ENCODE results near the gene GEMIN4.
A peak's percentile ranks its signal among the peaks of the same experiment; 100 is the strongest.
"Not testable (repeated sequence)": the region's sequence is repeated elsewhere in the genome, so short reads cannot be mapped to it uniquely, and the experiment has no call there.

GEMIN4 gene

DNA sequence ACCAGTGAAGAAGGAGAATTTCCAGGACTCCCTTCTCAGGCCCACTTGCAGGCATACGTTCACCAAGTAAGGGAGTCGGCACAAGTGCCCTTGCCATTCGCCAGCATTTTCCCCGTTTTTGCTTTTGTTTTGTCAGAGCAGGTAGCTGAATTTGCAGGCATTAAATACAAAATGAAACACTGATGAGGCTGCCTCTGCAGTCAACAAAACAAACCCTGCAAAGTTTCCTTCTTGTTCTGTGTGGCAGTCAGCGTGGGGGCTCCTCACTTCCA lies 22.2 kb upstream of the GEMIN4 start:
- no peak for DNase-seq

DNA sequence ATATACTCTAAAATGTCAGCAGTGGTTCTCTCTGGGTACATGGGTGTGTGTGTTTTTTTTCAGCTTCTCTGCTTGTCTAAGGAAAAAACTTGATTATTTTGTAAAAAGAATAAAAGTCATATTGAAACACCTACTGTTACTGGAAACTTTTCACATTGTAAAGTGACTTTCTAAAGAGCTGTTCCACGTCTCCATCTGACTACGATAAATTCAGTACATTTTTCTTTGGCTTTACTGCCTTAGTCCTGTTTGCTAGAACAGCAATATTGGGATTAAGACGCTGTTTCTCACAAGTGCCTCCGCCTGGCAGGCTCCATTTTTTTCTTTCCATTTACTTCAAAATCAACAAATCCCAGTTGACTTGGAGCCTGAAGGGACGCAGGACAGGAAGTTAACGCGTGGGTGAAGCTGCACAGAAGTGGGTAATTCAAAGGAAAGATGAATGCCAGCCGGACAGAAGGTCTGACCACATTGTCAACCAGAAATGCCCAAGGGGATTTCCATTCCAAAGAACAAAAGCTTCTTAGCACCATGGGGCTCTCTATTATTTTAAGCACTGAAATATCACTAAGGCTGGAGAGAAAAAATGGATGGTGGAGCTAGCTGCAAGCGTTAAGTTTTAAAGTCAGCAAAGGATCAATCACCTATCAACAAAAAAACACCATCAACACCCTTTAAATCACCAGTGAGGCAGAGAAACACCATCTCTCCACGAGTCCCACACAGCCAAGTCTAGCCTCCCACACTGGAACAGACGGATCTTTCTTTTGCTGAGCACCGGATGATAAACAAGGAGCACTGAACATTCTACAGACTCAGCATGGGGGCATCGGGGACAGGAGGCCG lies 21.6 kb upstream of the GEMIN4 start:
- DNase-seq, result no peak

DNA sequence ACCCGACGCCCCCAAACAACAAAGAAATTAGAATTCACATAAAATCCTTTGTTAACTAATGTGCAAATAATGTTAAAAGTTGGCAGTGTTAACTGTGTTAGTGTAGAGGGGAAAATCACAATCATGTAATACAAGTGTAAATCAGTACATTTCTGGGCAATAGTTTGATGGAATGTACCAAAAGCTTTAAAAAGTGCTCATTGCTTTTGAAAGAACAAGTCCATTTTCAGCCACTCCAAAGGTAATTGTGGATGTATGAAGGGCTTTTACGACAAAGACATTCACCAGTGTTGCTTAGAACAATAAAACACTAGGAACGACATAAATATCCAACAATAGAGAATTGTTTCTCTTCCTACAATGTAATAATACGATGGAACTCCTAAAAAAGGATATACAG lies 21.0 kb upstream of the GEMIN4 start:
- no peak for DNase-seq

DNA sequence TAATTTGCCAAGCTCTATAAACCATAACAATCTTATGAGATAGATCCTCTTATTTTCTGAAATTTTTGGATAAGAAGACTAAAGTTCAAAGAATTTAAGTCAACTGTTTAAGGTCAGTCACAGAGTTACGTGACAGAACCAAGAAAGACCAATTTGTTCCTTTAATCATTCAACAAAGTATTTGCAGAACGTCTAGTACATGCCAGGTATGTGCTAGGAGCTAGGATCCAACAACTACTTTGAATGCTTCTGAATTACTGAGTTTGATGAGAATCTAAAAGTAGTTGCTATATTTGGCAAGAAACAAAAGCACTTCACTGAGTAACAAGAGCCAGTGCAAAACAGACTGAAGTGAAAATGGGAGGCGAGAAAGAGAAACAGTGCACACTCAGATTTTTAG lies 15.0 kb upstream of the GEMIN4 start:
- no peak for DNase-seq

DNA sequence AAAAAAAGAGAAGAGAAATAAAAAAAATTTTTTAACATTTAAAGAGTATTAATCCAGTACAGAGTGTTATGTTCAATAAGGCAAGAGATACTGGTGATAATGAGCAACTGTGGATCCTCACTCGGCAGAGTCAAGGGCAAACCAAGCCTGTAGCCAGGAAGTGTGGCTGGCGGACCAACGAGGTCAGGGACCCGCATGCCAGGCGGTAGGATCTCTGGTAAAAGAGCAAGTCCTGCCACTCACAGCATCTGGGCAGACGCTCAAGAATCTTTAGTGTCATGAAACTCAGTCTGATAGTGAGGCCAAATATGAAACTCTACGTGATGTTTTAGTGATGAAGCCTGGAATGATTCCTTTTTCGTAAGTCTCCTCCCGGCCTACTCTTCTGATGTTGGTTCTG lies 8.3 kb upstream of the GEMIN4 start:
- no peak for DNase-seq

DNA sequence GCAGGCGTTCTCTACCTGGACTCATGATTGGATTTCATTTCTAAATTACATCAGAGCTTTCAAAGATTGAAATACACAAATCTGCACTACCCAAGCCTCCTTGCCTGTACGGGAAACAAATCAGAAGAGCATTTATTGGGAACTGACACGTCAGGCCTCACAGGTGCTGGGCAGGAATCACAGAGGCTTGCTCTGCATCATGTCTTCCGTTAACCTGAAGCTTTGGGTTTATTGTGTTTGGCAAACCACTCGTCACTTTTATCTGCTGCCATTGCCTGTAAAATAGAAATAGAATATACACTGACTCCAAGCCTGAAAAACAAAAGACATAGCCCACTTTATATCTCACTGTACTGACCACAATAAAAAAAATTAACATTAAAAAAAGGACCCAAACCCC lies 7.9 kb upstream of the GEMIN4 start:
- no peak for DNase-seq

DNA sequence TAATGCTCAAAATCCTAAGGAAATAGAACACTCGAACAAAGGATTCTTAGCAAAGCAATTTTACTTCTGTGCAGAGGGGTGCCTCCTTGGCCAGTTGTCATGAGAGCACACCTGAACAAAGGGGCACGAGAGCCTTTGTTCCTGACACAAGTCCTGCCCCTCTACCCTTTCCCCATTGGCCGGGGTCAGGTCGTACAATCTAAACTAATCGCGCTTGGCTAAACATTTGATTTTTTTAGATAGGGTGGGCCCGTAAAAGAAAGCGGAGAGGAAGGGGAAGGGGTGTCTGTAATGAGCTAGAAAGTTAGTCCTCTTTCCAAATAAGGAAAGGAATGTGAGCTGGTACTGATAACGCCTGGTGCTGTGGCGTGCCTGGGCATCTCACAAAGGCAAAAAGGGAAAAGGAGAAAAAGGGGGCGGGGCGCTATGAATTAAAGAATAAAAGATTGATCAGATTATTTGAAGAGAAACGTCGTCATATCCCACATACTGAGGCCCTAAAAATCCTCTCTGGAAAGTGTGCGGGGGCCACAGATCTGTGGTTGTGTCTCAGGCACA lies 4.0 kb upstream of the GEMIN4 start:
- DNase-seq, result not testable (repeated sequence)

DNA sequence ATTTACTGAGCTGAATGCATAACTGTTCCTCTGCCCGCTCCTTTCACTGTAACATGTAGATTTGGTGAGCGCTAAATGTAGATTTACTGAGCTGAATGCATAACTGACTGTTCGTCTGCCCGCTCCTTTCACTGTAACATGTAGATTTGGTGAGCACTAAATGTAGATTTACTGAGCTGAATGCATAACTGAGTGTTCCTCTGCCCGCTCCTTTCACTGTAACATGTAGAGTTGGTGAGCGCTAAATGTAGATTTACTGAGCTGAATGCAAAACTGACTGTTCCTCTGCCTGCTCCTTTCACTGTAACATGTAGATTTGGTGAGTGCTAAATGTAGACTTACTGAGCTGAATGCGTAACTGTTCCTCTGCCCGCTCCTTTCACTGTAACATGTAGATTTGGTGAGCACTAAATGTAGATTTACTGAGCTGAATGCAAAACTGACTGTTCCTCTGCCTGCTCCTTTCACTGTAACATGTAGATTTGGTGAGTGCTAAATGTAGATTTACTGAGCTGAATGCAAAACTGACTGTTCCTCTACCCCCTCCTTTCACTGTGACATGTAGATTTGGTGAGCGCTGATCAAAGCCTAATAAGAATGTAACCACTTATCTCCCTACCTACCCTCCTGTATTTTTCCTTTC lies 3.4 kb upstream of the GEMIN4 start:
- not testable (repeated sequence) for DNase-seq

DNA sequence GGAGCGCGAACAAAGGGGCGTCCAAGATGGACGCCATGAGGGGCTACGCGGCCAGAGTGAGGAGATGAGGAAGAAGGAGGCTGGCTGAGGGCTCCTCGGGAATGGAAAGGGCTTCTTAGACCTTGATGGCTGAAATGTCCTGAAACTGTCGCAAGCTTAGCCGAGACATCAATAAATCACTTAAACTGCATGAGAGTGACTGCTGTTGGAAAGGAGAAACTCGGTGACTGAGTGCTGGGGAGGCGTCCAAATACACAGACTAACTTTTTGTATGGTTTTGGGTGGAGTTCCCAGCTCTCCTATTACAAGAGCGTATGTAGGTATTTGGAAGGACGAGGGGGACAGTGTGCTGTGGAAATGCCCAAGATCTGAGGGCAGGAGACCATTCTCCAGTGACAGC lies 1.4 kb upstream of the GEMIN4 start:
- no peak for DNase-seq

DNA sequence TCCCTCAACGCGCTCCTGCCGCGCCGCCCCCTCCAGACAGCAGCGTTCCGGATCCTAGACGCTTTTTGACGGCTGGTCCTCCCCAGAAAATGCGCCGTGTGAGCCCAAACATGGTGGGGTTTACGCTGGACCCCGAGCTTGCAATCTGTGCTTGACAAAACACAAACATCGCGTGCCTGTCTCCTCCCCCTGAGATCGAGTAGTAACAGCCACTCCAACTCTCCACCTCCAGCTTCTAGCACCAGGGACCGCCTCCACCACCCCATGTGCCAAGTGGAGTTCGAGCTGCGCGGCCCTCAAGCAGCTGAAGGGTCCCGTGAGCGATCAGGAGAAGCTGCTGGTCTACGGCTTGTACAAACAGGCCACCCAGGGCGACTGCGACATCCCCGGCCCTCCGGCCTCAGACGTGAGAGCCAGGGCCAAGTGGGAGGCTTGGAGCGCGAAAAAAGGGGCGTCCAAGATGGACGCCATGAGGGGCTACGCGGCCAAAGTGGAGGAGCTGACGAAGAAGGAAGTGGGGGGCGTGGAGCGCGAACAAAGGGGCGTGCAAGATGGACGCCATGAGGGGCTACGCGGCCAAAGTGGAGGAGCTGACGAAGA lies 656 bp upstream of the GEMIN4 start:
- DNase-seq, result no peak

DNA sequence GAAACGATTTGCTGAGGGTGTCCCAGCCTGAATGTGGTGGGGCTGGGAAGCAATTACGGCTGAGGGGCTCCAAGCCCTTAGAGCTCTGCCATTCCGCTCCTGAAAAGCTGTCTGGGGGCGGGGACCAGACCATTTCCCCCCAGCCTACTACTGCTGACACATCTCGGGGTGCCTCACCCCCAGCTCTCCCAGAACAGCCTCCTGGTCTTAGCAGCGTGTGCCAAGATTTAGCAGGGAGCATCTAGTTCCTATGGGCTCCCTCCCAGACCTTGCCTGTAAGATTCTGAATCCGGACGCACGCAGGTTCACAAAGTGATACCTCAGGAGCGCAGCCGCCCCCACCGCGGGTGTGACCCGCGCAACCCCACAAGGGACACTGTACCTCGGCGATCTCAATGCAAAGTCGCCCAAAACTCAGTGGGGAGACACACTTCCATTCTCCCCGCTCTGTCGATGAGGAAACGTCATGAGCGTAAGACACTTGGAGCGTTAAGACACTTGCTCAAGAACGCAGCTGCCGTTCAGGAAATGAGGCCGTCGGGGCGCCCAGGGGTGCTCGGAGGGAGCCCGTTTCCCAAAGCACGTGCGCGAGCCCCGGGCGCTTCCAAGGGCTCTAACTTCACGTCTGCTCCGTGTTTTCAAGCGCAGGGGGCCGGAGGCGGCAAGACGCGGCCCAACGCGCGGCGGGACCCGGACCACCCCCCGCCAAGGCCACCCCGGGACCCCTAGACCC lies 629 bp downstream of the GEMIN4 start:
- DNase-seq, result peak; percentile 54

DNA sequence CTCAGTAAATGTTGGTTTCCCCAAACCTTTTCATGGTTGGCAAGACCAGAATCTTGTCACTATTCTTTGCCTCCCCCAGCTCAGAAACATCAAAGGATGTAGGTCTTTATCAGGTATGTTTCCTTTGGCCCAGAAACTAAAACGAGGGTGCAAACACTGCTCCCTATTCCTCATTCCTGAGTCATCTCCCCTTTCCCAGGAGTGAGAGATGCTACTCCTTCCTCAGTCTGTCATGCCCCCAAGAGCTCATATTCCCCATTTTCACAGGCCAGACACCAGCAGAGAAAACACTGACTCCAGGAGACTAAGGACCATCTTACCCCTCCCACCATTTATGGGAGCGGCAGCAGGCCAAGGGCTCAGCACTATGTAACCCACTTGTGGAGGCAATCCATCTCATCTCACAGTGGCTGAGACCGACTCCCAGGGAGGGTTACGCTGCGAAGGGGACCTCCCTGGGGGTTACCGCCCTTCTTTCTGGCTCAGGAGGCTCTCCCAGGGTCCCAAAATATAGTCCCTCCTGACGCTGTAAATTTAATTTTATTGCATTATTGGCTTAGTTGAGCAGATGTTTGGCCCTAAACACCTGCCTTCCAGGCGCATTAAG lies 1.5 kb downstream of the GEMIN4 start:
- no peak for DNase-seq

DNA sequence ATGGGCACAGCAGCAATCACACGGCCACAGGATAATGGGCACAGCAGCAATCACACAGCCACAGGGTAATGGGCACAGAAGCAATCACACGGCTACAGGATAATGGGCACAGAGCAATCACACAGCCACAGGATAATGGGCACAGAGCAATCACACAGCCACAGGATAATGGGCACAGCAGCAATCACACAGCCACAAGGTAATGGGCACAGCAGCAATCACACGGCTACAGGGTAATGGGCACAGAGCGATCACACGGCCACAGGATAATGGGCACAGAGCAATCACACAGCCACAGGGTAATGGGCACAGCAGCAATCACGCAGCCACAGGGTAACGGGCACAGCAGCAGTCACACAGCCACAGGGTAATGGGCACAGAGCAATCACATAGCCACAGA lies 2.7 kb downstream of the GEMIN4 start:
- not testable (repeated sequence) for DNase-seq

DNA sequence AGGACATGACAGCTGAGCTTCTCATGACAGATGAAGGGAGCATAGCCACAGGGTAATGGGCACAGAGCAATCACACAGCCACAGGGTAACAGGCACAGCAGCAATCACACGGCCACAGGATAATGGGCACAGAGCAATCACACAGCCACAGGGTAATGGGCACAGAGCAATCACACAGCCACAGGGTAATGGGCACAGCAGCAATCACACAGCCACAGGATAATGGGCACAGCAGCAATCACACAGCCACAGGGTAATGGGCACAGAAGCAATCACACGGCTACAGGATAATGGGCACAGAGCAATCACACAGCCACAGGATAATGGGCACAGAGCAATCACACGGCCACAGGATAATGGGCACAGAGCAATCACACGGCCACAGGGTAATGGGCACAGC lies 3.5 kb downstream of the GEMIN4 start:
- not testable (repeated sequence) for DNase-seq

DNA sequence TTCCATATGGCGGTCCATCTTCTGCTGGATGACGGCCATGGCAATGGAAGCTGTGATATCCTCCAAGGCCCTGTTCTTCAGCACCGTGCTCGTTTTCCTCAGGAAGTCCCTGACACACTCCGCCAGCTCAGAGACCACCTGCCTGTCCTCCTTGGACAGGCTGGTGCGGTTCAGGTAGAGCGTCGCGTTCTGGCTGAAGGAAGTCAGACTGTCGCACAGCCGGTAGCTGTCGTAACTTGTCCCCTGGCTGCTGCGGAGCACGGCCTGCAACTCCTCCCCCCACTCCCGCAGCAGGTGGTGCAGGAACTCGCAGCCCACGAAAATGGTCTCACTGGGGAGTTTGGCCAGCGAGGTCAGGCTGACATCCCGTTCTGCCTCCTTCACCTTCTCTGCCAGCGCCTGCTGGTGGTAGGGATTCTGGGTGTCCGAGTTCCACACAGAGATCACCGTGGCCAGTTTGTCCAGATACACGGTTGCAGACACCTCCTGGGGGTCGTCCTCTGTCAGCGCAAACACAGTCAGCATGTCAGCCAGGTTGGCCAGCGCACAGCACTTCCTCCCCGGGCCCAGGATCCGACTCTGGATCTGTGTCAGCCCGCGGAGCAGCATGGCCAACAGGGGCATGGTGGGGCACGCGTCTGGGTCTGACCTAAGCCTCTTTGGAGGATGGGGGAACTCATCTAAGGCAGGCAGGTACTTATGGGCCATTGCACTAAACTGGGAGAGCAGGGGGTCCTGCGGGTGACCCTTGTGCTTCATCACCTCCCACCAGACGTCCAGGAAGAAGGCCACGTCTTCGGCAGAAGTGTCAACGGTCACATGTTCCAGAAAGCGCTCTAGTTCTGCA lies 5.1 kb downstream of the GEMIN4 start:
- no peak for DNase-seq

DNA sequence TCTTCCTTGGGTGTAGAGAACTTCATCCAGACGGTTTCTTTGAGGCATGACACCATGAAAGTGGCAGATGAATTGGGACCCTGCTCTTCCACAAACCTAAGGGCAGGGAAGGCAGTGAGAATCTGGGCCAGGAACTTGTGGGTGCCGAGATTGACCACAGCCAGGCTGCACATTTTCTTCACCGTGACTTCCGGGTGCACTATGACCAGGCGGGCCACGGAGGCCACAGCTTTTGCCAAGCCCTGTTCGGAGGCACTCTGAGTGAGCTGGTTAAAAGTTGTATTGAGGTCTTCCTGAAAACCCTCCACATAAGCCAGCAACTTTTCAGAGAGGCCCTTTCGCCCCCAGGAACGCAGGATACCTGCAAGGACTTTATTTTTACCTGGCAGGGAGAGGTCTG lies 5.9 kb downstream of the GEMIN4 start:
- DNase-seq, result no peak

DNA sequence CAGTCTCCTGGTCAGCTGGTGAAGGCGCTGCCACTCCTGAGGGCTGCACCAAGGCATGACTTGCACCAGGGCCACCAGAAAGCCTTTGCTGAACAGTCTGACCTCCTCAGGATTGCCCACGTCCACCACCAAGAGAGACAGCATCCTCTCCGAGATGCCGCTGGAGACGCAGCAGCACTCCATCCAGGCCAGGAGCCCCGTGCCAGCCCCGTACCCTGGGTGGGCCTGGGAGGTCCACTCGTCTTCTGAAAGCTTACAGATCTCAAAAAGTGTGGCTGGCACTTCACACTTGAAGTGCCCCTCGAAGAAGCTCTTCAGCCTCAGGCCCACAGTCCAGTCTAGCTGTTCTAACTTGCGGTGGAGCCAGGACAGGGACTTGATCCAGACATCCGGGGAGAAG lies 6.7 kb downstream of the GEMIN4 start:
- DNase-seq, result no peak

DNA sequence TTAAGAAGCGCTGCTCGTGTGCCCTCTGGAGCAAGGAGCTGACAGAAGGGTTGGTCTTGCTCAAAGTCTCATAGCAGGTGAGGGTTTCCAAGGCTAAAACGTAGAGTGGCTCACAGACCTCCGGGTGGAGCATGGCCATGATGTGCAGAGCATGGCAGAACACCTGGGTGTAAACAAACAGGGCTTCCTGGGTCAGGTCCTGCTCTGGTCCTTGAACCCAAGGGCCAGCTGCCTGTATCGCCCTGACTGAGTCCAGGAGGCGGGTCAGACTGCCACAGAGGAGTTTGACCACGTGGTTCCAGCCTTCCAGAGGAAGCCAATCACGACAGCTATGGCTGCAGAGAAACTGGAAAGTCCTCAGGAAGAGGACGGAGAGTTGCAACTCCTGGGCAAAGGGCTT lies 7.1 kb downstream of the GEMIN4 start:
- DNase-seq, result no peak

DNA sequence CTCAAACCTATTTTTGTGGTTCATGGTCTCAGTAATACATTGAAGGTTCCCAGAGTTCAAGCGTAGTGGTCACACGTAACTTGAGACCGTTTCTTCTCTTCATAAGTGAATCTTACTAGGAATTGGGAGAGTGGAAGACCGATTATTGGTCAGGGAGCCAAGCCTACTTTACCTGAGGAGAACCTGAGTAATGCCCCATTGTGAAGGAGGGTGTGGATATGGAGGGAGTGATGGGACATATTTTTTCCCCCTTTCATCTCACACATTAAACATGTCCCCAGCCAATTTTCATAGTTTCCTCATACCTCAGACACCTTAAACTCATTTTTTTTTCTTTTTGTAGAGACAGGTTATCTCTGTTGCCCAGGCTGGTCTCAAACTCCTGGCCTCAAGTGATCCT lies 8.9 kb downstream of the GEMIN4 start:
- DNase-seq, result no peak

DNA sequence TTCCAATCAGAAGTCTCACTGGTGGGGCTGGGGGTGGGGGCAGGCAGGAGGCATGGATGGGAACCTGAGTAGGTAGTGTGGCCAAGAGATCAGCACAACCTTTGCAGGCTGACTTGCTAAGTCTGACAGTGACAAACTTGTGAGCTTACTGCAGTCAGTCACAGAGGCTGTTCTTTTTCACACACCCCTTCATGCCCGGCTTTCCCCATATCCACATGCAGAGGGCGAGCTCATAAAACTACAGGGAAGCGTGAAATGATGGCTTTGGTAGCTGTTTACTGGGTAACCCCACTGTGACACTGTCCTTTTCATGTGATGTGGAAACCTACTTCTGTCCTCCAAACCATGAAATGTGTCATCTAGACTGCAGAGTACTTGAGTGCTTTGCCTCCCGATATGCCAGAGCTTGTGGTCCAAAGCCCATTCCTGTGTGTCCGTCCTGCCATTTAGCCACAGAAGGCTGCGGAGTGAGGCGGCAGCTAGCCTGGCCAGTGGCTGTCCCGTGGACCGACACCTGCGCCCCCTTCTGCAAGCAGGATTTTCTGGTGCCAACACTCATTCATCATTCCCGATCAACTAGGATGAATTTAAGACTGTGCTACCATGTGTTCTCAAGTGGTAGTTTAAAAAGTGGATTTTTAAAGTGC lies 9.8 kb downstream of the GEMIN4 start:
- DNase-seq, result no peak

DNA sequence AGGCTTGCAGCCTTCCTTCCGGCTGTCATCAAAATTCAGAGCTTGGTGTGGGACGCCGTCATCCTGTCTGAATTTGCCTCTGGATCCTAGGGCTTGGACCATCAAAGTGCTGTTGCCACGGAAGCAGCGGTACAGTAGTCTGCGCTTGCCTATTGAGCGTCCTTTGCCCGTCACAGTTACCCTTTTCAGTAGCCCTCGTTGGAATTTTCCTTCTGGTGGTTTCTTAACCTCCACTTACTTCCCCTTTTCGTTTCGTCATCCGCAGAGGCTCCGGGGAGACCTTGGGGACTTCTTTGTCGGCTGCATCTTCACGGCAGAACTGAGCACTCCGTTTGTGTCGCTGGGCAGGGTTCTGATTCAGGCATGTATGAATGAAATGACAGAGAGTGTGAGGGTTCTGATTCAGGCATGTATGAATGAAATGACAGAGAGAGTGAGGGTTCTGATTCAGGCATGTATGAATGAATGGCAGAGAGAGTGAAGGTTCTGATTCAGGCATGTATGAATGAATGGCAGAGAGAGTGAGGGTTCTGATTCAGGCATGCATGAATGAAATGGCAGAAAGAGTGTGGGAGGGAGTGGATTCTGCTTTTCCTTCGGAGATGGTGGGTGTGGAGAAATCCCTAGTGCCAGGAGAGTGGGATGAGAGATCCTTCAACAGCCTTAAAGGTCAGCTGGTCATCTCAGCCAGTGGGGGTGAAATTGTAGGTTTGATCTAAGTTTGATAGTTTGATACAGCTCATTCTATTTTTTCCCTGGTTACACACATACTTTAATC lies 11.6 kb downstream of the GEMIN4 start:
- peak; percentile 13 for DNase-seq
